NCI-H774 (cell line): ENCODE data around the gene PTGIR.

Source experiments
- DNase-seq: peaks from one replicate; lab custom pipeline; 2025; lab: John Stamatoyannopoulos, UW

The PTGIR gene

DNA sequence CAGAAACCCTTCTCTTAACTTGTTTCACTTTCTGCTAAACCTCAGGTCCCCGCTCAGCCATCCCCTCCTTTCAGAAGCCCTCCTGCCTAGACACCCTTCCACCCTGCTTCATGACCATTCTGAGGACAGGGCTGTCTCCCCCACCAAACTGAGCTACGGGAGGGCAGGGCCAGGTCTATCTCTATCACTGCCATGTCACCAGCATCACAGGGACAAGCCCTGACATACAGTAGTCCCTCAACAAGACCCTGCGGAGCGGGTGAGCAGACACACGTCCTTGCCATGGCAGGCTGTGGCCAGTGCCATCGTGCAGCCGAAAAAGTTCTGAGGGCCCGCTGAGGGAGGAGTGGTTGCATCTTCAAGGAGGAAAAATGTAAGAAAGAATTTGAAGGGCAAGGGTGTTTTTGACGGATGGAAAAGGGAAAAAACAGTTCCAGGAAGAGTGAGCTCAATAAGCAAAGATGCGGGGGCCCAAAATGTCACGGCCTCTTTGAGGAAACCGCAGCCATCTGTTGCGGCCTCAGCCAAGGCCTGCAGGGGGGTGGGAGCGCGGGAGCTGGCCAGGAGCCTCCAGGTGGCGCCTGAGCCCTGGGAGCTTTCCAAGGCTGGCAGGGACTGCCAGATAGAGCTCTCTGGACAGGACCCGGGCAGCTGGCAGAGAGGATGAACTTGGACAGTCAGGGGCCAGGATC is 8.1 kb downstream of the PTGIR start:
- DNase-seq = peak; percentile 37

DNA sequence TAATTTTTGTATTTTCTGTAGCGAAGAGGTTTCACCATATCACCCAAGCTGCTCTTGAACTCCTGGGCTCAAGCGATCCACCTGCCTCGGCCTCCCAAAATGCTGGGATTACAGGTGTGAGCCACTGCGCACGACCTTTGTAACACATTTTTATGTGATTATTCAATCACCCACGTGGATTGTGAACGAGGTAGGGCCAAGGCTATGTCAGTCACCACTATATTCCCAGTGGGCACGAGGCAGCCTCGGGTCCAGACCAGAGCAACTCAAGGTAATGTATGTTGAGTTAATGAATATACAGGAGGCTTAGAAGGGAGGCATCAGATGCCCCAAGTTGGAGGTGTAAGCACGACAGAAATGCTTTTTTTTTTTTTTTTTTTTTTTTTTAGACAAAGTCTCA is 8.9 kb downstream of the PTGIR start:
- DNase-seq = no peak

DNA sequence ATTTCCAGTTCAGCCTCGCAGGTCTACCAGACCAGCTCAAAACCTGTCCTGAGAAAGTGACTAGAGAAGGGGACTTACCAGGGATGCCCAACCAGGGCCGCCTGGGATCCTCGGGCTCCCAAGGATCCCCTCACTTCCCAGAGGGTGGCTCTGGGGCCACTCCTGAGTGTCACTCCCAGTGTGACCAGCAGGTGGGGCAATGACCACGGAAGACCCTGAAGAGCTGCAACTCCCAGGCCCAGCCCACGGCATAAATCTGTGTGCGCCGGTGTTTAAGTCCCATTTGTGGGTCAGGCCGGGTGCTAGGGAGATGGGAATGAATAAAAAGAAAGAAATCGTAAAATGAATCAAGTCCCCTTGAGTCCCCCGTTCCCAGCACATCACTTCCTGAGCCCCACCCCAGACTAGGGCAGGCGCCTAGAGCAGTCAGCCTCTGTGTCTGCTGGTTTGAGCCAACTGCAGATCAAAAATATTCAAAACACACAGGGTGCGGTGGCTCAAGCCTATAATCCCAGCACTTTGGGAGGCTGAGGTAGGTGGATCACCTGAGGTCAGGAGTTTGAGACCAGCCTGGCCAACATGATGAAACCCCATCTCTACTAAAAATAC is 10.7 kb downstream of the PTGIR start:
- peak; percentile 53 for DNase-seq

DNA sequence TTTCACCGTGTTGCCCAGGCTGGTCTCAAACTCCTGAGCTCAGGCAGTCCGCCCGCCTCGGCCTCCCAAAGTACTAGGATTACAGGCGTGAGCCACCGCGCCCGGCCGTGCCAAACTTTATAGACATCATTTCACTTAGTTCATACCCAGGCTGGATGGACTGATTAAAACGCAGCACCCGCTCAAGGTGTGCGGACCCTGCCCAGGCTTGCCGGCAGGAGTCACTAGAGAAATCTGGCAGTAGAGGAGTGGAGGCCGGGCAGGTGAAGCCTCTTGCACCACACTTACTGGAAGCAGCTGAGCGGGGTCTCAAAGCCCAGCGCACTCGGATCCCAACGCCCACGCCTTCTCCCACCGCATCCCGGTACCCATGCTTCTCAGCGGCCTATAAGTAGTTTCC is 11.4 kb downstream of the PTGIR start:
- DNase-seq = no peak

DNA sequence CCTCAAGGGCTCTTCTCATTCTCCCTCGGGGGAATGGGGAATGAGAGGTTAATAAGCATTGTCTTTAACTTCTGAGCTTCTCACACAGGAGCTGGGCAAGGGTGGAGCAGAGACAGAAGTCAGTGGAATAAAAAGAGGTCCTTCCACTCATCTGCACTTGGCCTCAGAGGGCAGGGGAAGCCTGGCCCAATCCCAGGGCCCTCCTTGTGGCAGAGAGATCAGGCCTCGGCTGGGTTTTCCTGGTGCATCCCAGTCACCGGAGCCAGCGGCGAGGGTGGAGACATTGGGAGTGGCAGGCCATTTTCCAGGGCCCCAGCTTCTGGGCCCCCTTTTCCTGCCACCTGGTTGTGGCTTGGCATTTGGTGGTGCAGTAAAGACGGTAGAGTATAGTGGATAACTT is 13.1 kb downstream of the PTGIR start:
- DNase-seq = no peak

DNA sequence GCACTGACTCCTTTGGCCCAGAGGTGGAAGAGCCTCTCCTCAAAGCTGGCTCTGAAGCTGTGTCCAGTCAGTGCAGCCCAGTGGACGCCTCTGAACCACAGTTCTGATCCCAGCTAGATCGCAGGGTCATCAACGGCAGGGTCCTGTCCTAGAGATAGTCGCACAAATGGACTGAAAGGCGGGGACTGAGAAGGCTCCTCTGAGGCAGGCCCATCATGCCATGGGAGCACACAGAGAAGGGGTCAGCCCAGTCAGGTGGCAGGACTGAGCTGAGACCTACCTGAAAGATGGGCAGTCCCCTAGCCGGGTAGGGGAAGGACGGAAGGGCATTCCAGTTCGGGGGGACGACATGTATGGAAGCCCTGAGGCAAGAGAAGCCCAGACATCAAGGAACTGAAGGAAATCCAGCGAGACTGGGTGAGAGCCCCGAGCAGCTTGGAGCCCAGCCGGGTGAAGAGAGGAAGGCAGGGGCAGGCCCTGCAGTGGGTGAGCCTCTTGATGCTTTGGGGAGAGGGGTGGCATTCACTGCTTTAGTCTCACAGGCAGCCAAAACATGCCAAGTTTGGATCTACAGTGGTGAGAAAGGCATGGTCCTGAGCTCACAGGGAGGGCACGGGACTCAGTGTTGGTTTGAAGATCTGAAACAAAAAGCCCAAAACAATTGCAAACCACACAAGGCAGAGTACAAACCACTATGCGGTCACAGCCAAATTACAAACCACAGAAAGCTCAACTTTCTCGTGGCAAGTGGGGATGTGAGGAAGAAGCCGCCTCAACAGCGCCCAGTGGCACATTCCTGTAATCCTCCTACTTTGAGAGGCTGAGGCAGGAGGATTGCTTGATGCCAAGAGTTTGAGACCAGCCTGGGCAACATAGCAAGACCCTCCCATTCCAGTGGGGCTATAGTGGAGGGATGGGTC is 13.8 kb downstream of the PTGIR start:
- DNase-seq = no peak

DNA sequence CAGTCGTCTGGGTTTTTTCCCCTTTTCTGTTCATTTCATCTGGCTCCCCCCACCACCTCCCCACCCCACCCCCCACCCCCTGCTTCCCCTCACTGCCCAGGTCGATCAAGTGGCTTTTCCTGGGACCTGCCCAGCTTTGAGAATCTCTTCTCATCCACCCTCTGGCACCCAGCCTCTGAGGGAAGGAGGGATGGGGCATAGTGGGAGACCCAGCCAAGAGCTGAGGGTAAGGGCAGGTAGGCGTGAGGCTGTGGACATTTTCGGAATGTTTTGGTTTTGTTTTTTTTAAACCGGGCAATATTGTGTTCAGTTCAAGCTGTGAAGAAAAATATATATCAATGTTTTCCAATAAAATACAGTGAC is 14.5 kb downstream of the PTGIR start:
- no peak for DNase-seq

DNA sequence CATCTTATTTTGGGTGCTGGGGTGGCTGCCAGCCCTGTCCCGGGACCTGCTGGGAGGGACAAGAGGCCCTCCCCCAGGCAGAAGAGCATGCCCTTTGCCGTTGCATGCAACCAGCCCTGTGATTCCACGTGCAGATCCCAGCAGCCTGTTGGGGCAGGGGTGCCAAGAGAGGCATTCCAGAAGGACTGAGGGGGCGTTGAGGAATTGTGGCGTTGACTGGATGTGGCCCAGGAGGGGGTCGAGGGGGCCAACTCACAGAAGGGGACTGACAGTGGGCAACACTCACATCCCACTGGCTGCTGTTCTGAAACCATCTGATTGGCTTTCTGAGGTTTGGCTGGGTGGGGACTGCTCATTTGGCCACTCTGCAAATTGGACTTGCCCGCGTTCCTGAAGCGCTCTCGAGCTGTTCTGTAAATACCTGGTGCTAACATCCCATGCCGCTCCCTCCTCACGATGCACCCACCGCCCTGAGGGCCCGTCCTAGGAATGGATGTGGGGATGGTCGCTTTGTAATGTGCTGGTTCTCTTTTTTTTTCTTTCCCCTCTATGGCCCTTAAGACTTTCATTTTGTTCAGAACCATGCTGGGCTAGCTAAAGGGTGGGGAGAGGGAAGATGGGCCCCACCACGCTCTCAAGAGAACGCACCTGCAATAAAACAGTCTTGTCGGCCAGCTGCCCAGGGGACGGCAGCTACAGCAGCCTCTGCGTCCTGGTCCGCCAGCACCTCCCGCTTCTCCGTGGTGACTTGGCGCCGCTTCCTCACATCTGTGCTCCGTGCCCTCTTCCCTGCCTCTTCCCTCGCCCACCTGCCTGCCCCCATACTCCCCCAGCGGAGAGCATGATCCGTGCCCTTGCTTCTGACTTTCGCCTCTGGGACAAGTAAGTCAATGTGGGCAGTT is 15.1 kb downstream of the PTGIR start:
- DNase-seq = no peak

DNA sequence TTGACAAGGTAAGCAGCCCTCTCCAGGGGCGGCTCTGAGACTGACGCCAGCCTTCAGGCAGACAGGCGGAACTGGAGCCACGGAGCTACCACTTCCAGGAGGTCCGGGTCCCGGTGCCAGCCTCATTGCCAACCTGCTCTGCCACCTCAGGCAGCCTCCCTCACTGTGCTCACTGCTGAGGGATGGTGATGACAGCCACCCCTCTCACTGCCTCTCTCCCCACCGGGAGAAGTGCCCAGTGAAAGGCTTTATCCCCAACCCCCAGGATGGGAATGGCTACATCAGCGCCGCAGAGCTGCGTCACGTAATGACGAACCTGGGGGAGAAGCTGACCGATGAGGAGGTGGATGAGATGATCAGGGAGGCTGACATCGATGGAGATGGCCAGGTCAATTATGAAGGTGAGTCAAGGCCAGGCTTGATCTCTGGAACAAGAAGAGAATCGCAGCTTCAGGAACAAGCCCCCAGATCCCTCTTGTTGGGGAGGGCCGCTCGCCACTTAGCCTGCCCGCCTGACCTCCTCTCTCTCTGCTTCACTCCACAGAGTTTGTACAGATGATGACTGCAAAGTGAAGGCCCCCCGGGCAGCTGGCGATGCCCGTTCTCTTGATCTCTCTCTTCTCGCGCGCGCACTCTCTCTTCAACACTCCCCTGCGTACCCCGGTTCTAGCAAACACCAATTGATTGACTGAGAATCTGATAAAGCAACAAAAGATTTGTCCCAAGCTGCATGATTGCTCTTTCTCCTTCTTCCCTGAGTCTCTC is 16.1 kb downstream of the PTGIR start:
- no peak for DNase-seq

DNA sequence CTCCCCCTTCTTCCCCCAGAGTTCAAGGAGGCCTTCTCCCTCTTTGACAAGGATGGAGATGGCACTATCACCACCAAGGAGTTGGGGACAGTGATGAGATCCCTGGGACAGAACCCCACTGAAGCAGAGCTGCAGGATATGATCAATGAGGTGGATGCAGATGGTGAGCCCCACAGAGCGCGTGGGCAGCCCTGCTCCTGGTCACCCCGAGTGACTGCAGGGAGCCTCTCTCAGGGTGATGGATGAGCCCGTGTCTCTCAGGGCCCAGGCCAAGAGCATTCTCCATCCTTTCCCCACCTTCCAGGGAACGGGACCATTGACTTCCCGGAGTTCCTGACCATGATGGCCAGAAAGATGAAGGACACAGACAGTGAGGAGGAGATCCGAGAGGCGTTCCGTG is 16.7 kb downstream of the PTGIR start:
- no peak for DNase-seq

DNA sequence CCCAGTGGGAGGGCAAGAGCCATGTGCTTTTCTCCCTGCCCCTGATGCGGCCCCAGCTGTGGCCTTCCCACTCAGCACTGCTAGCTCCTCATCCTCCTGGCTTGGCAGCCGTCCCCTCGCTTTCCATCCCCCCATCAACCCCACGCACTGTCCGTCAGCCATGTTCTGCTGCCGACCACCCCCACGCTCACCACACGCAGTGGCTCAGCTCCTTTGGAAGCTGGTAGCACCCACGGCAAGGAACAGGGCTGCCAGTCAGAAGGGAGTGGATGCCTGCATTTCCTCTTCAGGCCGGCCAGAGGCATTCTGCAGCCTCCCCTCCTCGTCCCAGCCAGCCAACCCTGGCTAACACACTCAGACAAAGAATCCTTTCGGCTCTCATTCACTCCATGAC is 17.4 kb downstream of the PTGIR start:
- no peak for DNase-seq

DNA sequence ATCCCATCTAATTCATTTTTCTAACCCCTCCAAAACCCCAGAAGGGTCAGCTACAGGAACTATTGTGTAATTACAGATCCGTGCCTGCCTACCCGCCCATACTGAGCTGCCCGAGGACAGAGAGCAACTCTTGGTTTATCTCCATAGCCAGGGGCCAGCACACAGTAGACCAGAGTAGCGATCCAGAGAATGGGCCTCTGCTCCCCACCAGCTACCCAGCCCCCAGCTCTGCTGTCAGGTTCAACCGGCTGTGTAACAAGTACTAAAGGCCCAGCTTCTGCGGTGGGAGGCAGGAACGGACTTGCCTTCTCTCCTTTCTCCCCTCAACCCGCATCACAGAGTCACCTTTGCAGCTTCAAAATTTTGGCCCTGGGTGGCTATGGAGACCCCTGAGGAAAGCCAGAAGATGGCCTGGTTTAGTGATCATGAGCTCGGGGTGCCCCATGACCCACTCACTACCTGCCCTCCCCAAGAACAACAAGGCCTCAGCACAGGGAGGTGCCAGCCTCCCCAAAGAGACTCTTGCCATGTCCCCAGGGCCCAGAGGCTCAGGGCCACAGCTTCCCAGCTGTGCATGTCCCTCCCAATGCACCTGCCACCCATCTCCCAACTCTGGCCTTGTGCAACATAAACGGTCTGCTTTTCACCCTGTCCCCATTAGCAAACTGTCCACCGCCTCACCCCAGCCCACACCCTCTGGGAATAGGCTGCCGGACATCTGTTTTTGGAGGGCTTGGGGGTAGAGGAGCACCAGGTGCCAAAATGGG is 18.0 kb downstream of the PTGIR start:
- no peak for DNase-seq

DNA sequence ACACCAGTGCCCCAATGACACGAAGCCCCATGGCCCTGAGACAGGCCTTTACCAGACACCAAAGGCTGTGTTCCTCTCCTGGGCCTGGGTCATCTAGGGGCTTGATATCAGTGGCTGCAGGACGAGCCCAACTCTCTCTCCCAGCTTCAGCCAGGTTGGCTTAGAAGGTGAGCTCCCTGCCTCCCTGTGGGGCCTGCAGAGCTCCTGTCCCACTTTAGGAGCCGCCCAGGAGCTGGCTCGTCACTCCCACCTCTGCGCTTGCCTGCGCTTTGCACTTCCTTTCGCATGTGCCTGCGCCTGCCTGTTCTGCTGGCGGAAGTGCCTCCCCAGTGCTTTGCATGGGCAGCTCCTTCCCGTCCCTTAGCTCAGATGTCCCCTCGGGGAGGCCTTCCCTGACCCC is 18.9 kb downstream of the PTGIR start:
- no peak for DNase-seq

DNA sequence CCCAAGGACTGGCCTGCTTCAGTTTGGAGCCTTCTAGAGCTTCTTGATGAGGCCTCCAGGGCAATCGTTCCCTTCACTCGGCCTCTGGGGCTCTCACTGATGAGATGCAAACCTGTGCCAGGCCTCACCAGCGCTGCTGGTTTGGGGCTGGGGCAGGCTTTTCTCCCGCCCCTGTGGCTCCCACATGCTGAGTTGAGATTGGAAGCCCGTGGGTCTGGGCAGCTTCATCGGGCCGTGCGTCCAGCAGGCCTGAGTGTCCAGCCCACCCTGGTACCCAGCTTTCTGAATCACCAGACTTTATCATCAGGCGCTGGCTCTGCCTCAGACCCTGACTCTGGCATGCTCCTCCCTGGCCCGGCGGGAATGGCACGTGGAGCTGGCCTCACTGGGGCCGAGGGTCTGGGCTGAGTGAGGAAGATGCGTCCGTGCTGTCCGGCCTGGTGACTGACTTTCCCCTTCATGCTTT is 19.5 kb downstream of the PTGIR start:
- no peak for DNase-seq

DNA sequence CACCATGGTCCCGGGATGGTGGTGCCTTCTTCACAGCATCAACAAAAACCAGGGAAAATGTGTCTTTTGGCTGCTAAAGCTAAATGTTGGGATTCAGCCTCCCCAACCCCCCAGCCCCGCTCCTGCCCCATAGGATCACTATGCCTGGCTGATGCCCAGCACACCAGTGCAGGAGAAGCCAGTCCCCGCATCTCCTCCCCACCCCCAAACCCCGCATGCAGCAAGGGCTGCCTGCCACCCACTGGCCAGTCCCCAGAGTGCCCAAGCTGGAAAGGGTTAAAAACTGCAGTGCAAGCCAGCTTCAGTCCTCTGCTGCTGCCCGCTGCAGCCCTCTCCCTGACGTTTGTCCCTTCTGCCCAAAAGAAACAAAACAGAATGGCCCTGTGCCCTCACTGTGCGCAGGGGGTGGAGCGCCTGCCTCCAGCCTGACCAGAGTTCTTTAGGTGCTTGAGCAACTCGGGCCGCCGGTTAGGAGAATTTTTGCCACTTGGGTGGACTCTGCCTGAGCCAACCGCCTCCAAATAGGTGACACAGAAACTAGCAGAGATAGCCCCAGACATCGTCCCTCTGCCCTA is 20.0 kb downstream of the PTGIR start:
- no peak for DNase-seq

DNA sequence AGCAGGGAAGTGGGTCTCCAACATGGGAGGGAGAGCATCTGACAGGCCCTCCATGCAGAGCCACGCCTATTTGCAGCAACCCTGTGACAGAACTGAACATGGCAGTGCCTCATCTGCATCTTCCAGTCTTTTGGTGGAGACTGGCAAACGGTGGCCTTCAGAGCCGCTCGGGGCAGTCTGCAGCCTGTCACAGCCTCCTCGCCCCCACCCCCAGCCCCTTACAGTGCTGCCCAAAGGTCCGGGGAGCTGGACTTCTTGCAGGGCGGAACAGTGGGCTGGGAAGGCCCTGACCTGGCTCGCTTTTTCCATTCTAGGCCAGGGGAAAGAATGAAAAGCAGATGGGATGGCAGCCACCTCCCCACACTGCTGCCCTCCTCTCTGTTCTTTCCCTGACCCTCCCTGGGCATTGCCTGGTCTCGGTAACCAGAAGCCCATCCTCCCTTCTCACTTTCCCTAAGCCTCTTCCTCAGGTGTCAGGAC is 21.1 kb downstream of the PTGIR start:
- DNase-seq = no peak

DNA sequence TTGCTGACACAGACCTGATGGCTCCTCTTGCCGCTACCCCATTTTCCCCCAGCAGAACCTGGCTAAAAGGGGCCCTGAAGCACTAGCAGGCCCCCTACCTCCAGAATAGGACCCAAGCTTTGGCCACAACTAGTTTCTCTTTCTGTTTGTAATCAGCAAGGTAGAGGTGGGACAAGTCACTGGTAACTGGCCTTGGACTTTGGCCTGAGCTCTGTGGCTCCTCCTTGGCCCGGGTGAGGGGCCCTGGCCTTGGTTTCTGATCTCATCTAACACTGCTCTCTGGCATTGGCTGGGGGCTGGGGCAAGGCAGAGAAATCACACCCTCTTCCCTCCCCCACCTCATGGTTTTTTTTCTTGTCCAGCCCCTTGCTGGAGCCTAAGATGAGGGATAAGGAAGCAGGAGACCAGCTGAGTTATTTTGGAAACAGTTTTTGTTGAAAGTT is 21.7 kb downstream of the PTGIR start:
- no peak for DNase-seq

DNA sequence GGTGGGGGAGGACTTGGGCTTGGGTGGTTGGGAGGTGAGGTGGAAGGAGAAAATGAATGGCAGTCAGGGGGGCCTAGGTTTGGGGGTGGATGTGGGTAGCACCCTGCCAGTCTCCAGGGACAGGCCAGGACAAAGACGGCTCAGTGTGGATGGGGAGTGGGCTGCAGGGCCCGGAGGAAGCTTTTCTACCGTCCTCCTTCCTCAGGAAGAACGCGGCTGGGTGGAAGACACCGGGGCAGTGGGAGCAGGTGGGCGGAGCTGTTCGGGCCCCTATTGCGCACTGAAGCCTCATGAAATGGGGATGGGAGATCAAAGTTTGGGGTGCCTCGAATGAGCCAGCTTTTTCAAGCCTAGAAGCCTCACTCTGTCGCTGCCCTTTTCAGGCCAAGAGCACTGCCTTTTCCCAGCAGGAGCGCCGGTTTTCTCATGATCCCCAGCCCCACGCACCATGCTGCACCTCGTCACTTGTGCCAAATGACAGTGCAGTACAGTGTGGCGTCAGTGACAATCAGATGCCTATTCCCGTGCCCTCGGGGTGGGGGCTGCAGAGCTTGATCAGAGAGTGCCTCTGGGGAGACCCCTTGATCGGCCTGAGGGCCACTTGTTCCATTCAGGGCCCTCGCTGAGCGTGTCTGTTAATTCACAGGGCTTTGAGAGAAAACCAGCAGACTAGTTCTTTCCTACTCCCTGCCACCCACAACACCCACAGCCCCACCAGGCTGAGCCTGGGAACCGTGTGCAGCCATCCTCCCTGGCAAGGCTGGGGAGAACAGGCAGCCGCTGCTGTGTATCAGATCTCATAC is 22.3 kb downstream of the PTGIR start:
- no peak for DNase-seq
